HG03045 (cell line): ENCODE results near the gene AKT2.

Source experiments
- ATAC-seq: cut with Tn5 transposase; IDR thresholded peaks from one replicate; pipeline ENCODE4 v1.9.1; 2021; ENCODE audit warnings: mild to moderate bottlenecking, moderate library complexity; ENCODE audit not compliant: unreplicated experiment

Gene AKT2

DNA sequence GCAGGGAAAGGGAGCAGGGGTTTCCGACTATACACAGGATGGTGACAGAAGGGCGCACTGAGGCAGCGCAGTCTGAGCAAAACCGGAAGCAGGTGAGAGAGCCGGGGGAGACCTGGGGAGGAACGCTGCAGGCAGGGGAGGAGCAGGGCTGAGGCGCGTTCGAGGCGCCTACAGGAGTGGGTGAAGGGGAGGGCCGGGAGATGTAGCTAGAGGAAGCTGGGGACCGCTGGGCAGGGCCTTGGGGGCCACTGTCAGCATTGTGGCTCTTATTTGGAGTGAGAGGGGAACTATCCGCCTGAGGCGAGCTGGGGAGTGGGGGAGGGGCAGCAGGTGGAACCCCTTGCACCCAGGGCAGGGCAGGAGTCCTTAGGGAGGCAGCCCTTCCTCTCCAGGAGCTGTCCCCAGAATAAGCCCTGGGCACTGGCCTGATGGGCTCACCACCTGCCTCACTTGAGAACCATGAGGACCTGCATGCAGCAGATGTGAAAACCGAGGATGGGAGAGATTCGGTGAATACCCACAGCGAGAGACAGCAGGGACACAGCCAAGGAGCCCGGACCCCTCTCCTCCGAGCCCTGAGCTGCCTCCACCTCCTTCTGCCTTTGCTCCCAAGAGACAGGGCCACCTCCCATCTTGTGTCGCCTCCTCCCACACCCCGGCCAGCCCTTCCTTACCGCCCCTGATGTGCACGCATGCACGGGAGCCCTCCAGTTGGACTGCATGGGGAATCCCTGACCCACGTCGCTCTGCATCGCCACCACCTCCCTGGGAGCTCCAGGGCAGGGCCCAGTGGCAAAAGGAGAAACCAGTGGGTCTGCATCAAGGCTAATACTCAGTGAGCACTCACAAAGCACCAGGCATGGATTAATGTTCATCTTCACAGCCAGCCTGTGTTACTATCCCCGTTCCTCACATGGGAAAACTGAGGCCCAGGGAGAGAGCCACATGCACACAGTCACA lies 10.3 kb downstream of the AKT2 start:
- no peak for ATAC-seq

DNA sequence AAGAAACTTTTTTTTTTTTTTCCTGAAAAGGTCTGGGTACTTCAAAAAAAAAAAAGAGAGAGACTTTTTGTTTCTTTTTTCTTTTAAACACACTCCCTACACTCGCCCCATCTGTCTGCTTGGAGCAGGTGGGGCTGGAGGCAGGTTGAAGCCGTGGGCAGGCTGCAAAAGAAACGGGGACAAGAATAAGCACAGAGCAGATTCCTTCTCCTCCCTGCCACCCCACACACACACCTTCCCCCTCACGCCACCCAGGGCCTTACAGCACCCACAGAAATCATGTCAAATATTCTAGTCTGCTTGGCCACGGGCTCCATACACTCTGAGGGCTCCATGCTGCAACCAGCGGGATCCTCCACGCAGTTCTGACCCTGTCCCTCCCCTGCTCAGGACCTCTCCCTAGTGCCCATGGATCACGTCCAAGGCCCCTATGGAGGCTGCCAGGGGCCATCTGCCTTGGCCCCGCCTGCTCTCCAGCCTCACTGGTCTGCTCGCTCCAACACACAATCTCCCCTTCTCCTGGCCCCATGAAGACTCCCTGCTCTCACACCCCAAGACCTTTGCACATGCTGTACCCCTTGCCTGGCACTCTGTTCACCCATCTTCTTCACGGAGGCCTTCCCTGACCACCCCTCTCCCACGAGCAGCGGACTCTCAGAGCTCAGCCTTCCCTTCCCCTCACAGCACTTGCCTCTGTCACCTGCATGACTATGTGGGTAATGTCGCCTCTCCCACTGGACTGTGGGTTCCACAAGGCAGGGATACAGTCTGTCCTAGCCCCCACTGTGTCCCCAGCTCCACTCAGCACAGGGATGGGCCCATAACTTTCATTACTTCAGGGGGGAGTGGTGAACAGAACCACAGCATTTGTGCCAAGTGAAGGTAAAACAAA lies 11.4 kb downstream of the AKT2 start:
- ATAC-seq = no peak

DNA sequence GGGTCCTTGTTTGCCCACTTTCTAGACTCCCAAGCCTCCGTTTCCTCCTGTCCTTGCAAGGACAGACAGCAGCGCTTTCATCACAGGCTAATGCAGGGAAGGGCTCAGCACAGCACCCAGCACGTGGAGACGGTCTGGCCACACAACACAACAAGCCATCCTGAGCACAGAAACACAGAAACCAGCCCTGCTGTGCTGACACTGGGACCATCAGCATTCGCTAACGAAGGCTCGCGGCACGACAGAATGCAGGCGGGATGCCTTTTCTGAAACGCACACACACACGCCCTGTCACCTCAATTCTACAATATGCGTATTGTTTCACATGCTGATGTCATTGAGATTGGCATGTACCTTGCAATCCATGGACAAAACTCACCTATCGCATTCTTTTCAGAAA lies 12.9 kb downstream of the AKT2 start:
- no peak for ATAC-seq

DNA sequence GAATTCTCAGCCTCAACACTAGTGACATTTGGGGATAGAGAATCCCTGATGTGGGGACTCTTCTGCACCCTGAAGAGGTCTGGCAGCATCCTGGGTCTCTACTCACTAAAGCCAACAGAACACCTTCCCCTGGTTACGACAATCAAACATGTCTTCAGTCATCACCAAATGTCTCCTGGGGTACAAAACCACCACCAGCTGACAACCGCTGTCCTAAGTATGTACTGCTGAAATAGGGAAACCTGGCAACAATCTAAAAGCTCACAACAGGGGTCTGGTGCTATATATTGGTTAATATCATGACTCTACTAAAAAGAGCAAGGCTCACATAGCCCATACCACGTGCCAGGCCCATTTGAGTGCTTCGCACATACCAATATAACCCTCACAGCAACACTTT lies 13.4 kb downstream of the AKT2 start:
- ATAC-seq = no peak

DNA sequence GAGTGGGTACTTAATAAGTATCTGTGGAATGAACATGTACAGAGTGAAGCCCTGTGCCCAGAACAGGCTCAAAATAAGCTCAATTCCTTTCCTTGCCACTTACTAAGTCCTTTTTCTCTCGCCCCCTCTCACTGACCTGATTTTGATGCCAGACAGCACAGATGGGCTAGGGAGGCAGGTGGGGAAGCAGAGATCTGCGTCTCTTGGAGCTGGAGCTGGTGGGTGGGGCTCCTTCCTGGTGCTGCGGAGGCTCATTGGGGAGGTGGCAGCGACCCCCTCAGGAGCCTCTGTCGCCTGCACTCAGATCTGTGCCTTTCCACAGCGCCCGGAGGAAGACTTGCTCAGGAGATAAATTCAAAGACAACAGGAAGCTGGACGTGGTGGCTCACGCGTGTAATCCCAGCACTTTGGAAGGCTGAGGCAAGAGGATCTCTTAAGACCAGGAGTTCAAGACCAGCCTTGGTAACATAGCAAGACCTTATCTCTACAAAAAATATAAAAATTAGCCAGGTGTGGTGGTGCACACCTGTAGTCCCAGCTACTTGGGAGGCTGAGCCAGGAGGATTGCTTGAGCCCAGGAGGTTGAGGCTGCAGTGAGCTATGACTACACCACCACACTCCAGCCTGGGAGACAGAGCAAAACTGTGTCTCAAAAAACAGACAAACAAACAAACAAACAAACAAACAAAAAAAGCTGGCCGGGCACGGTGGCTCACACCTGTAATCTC lies 14.6 kb downstream of the AKT2 start:
- no peak for ATAC-seq

DNA sequence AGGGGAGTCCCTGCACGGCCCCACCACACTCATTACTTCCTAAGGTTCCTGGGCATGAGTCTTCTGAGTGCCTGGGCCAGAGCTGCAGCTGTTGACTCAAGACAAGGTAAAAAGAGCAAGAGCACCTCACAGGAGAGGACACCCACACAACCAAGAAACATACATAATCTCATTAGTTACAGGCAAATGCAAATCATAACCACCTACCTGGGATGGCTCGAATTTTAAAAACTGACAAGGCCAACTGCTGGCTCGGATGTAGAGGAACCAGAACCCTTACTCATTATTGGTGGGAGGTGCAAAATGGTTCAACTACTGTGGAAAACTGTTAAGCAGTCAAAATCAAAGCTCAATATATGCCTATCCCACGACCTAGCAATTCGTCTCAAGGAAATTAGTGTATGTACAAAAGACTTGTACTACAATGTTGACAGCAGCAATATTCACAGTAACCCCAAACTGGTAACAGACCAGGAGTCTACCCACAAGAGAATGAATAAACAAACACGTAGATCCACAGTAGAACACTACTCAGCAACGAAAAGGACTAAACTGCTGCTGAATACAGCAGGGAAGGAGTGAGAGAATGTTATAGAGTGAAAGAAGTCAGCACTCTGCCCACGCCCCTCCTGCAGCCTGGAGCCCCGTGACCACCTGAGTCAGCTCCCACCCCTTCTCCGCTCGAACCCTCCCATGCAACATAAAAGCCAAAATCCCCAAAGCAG lies 15.8 kb downstream of the AKT2 start:
- ATAC-seq = no peak

DNA sequence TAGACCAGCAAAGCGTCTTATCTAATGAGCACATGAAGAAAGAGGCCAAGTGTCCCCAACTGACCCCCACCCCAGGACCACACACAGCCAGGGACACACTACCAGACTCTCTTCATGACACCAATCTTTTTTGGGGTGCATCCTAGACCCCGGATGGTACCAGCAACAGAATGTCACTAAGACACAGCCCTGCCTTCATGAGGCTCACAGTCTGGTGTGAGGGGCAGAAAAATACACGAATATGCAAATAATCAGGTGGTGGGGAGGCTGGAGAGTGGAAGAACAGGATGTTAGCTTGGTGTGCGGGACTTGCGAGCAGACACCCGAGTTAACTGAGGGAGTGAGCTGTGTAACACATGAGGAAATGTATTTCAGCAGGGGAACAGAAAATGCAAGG lies 17.5 kb downstream of the AKT2 start:
- no peak for ATAC-seq

DNA sequence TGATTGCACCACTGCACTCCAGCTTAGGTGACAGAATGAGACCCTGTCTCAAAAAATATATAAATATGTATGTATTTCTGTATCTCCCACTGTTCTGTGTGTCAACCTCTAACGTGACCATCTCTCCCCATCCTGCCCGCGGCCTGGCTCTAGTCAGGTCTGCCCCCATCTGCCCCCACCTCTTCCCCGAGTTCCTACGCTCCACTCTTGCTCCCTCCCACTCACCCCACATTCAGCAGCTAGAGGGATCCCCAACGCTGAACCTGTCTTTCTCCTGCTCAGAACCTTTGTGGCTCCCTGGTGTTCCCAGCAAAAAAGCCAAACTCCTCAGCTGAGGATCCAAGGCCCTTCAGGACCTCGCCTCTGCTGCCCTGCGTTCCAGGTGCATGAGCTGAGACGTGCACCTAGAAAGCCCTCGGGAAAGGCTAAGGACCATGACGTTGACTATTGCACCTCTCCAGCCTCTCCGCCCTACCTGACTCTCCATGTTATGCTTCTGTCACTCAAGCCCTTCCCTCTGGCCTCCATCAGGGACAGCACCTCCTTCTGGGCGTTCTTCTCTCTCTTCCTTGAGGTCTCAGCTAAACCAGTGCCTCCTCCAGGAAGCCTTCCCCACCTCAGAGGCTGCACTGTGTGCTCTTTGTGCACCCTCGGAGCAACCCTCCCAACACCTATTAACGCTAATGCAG lies 18.1 kb downstream of the AKT2 start:
- no peak for ATAC-seq

DNA sequence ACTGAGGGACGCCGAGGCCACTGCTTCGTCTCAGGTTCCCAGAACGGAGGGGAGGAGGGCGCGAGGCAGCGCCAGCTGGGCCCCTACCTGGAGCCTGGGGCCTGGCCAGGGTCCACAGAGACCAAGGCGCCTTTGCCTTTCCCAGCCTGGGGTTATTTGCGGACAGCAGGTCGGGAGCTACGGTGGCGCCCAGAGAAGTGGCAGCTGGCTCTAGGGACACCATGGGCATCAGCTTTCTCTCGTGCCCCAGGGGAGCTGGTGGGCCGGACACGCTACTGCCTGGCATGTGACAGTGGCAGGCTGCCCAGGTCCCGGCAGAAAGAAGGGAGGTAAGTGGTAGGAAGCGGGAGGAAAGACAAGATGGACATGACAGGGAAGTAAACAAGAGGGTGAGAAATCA lies 19.0 kb downstream of the AKT2 start:
- no peak for ATAC-seq

DNA sequence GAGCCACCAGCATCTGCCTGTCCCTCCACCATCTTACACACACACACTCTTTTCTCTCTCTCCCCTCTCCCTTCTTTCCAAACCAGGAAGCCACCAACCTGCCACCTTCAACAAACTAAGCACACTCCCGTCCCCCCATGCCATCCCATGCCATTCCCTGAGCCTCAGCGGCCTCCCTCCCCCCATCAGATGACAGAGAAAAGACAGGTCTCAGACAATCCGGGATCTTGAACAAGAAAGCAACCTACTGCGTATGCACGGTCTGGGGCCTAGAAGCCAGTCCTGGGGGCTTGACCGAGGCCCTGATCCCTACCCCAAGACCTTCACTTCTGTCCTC lies 19.4 kb downstream of the AKT2 start:
- no peak for ATAC-seq

DNA sequence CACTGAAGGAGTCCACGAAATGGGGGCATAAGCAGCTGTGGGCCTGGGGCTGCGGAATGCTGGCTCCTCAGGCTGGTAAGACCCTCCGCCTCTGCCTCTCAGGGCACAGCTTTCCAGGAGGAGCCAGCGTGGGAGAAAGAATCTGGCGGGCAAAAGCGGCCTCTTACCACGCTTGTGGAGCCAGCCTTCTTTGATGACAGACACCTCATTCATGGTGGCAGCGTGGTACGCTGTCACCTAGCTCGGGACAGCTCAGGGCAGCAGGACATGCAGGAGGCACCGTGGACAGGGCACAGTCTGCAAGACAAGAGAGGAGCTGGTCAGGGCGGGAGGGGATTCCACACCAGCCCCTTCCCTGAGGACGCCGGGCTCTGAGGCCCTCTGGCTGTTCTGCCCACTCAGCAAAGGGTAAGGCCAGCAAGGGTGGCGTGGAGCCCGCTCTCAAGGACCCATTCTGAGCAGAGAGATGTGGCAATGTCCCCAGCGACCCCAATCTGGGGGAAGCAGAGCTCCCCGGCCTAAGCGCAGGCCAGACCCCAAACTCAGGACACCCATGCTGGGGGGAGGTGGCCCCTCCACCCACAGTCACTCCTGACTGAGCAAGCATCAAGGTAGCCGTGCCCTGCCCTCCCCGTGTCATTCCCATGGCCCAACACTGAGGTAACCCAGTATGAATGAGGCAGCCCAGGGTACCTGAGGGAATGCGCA lies 19.9 kb downstream of the AKT2 start:
- ATAC-seq = no peak

DNA sequence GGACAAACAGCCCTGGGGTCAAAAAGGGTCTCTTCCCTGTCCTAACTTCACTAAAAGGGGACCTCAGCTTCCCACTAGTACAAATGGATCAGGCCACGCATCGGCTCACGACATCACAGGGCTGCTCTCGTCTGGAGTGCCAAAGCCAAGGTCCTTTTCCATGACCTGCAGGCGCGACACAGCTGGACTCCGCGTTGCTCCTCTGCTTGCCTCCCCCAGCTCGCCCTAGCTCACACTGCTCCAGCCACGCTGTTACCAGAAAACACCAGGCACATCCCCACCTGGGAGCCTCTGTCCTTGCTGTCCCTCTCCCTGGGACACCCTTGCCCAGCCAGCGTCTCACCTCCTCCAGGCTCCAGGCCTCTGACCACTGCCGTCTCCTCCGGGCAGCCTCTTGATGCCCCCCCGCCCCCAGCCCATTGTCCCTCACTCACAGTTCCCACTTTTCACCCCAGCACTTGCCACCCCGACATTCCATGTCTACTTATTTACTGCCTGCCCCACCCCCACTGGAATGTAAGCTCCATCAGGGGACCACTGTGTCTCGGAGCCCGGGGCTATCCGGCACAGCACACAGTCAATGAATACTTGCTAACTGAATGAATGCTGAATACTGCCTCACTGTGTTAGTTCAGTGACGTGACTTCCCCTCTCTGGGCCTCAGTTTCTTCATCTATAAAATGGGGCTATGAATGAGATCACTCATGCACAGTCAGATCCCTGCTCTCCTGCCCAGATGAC lies 20.7 kb downstream of the AKT2 start:
- ATAC-seq = no peak

DNA sequence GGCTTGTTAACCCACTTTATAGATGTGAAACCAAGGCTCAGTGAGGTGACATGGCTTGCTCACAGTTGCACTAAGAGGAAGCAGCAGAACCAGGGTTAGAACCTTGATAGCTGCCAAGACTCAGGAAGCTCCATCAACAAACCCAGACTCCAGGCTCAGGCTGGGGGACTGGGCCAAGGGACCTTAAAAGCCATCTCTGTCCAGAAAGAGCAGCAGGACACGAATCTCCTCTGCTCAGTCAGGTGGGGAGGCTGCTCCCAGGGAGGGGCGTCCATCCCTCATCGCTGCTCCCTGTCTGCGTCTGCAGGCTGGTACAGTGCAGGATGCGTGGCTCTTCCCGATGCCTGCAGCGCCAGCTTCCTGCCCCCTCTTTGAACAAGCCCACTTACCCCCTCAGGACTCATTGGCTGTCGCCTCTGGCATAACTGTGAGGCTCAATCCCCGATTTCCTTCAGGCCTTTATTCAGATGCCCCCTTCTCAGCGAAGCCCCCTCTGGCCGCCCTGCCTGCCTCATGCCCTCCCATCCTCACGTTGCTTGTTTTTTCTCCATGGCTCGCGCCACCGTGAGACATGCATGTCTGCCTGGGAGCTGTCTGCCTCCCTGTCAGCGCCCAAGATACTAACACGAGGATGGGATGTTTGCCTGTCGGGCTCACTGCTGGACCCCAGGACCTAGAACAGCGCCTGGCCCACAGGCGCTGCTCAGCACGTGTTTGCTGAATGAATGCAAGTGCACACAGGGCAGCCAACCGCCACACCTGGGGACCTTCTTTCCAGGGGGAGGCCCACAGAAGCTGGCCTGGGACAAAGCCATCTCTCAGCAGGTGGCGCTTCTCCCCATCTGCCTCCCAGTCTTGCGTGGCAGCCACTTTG lies 21.5 kb downstream of the AKT2 start:
- no peak for ATAC-seq

DNA sequence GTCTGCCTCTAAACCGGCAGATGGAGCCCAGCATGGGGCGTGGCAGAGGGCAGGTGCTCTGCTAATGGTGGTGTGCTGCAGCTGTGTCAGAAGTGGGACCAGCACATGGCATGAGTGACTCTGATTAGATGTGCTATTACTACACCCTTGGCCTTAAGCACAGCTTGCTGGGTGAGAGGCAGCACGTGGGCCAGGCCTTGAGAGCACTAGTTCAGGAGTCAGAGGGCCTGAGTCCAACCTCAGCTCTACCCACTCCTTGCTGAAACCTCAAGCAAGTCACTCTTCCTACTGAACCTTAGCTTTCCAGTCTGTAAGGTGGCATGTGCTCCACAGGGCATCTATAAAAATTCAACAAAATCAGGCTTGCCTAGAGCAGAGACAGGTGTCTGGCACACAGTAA lies 22.7 kb downstream of the AKT2 start:
- ATAC-seq = no peak

DNA sequence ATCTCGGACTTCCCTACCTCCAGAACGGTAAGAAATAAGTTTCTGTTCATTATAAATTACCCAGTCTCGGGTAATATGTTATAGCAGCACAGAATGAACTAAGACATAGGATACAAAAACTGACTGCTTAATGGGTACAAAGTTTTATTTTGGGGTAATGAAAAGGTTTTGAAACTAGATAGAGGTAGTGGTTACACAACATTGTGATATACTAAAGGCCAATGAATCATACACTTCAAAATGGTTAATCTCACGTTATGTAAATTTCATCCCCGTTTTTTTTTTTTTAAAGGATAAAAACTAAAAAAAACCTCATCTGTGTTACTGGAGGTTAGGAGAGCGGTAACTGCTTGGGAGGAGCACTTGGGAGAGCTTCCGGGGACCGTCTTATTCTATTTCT lies 23.5 kb downstream of the AKT2 start:
- no peak for ATAC-seq

DNA sequence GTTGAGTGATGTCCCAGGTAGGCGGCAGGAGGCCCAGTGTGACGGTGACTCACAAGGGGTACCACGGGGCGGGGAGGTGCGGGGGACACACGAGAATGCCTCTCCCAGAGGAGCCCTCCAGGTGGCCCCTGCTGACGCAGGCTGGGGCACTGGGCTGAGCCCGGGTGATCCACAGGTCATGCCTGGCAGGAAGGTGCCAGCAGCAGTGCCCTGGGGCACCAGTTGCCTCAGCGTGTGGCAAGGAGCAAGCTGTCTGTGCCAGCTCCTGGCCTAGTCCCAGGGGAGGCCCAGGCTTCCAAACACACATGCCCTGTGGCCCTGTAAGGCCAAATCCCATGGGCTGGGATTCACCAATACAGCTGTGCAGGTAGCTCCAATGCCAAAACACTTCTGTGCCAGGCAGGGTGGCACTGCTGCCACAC lies 28.0 kb downstream of the AKT2 start:
- no peak for ATAC-seq

DNA sequence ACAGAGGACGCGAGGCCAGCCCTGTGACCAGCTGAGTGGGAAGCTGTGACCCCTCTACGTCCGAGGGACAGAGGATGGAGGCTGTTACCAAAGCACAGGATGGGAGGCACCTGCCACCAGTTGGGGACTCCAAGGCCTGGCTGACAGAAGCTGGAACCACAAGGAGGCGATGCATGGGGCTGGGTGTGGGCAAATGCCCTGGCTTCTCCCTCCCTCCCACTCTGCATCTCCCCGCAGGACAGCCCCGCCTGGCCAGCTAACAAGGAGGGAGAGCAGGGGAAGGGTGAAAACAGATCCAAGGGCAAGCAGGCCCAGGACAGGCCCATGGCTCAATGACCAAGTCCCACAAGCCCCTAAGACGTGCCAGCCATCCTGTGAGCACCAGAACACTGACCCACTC lies 28.6 kb downstream of the AKT2 start:
- ATAC-seq = no peak

DNA sequence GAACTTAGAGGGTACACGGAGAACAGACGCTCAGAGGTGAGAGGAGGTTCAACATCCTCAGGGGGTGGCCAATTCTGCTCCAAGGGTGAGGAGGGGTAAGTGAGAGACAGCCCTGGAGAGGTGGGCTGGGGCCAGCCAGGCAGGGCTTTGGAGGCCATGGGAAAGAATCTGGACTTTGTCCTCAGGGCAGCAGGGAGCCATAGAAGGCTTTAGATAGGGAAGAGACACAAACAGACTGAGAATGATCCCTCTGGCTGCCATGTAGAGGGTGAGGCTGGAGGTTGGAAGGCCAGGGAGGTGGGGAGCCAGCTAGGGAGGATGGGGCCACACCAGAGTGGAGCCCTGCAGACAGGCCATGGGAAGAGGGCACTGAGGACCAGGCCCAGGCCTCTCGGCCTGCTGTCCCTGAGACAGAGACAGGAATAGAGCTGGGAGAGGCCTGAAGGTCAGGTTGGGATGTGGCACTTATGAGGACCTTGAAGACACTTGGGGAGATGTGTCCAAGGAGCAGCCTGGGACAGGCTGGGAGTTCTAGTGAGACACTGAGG lies 29.5 kb downstream of the AKT2 start:
- no peak for ATAC-seq
